NK-92 (cell line): ENCODE data around the gene LYPD3.
"Not testable (repeated sequence)": the region's sequence is repeated elsewhere in the genome, so short reads cannot be mapped to it uniquely, and the experiment has no call there.

ENCODE experiments used
- DNase-seq: peaks from one replicate; lab custom pipeline; 2025; ENCODE audit not compliant: unreplicated experiment; lab: John Stamatoyannopoulos, UW

Gene LYPD3

GRCh38 chr19:43437284-43437683, 28.1 kb downstream of the LYPD3 start:
- not testable (repeated sequence) for DNase-seq

GRCh38 chr19:43435775-43436174, 29.6 kb downstream of the LYPD3 start:
- DNase-seq = no peak

- DNase-seq = no peak
Measured at GRCh38 chr19:43433689-43434088, 31.7 kb downstream of the LYPD3 start.

- no peak for DNase-seq
Measured at GRCh38 chr19:43433358-43433673, 32.1 kb downstream of the LYPD3 start.

- no peak for DNase-seq
Measured at GRCh38 chr19:43430976-43431375, 34.4 kb downstream of the LYPD3 start.

GRCh38 chr19:43430142-43430710, 35.2 kb downstream of the LYPD3 start:
- DNase-seq = no peak

GRCh38 chr19:43429395-43429794, 36.0 kb downstream of the LYPD3 start:
- no peak for DNase-seq

- no peak for DNase-seq
Measured at GRCh38 chr19:43425567-43426392, 39.6 kb downstream of the LYPD3 start.

- DNase-seq = no peak
Measured at GRCh38 chr19:43423779-43424178, 41.6 kb downstream of the LYPD3 start.

GRCh38 chr19:43422689-43423066, 42.7 kb downstream of the LYPD3 start:
- DNase-seq = no peak

- no peak for DNase-seq
Measured at GRCh38 chr19:43422000-43422688, 43.3 kb downstream of the LYPD3 start.

- DNase-seq = no peak
Measured at GRCh38 chr19:43420954-43421353, 44.5 kb downstream of the LYPD3 start.

GRCh38 chr19:43416951-43417623, 48.3 kb downstream of the LYPD3 start:
- DNase-seq = no peak

GRCh38 chr19:43414554-43414953, 50.9 kb downstream of the LYPD3 start, which contains the start of gene TEX101:
TSS of gene TEX101 (plus strand) at chr19:43414890. CDS start at chr19:43415920, 1,030 bp downstream.
- DNase-seq = no peak

GRCh38 chr19:43412441-43412840, 53.0 kb downstream of the LYPD3 start:
- DNase-seq = no peak
